NCI-H2107 treated with DMSO at 0.1 percent for 48 hours (cell line): ENCODE data around the gene LDB2.
"Not testable (repeated sequence)": the region's sequence is repeated elsewhere in the genome, so short reads cannot be mapped to it uniquely, and the experiment has no call there.

Experiments
- DNase-seq: peaks from one replicate; lab custom pipeline; 2025; ENCODE audit not compliant: unreplicated experiment; lab: John Stamatoyannopoulos, UW

Gene LDB2

DNA sequence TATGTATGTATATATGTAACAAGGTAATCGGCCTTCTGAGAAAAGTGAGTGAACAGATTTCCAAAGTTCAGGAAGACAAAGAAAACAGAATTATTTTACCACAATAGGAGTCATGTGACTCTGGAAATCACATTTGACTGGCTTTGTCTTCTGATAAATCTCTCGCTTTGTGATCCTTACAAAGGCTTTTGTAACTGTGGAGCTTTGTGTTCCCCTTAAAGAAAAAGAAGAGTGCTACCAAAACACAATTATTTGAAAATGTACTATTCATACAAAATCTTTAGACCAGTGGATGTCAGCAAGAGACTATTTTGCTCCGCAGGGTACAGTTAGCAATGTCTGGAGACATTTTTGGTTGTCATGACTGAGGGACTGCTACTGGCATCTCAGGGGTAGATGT, 238.8 kb downstream of the LDB2 start:
- DNase-seq = no peak

DNA sequence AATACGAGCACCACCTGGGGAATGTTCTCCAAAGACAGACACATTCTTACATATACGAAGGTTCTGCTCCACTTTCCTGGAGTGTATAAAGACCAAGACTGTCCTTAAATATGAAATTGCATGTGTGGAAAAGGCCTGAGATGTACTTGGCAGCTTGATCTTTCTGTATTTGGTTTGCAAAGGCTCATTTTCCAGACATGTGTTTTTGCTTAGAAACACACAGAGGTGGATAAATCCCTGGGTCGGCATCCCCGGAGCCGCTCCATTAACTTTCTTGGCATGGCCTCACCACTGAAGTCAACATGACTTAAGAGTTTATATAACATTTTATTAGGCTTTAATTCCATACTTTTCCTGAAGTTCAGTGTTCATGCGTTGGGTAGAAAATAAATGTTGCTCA, 239.4 kb downstream of the LDB2 start:
- no peak for DNase-seq

DNA sequence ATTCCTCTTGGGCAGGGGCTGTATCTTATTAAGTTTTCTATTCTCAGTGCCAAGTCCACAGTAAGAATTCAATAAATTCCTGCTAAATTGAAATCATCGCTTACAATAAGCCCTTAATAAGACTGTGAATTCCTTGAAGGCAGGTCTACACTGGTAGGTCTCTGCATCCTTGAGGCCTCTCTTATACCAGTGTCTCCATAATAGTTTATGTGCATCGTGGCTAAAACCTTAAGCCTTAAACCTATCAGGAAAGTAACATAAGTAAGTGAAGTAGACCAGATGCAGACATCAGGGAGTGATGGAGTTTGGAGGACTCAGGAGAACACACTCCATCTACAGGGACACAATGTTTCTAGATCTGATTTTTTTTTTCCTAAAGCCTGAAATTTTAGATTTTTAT, 240.3 kb downstream of the LDB2 start:
- DNase-seq = no peak

DNA sequence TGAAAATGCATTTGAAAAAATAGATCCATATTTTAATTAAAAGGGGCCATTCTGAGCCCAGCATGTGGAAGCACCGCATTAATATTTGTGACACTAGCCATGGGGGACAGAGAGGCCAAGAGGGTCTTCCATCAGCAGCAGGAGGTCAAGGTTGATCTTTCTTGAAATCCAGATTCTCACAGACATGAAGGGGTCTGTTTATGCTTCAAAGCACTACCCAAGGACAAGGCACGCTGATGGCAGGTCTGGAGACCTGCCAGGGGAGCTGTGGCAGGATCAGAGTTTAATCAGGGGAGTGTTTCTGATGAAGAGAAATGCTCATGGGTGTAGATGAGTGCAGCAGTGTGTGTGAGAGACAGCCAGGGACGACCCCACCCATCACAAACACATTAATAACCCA, 243.3 kb downstream of the LDB2 start:
- no peak for DNase-seq

DNA sequence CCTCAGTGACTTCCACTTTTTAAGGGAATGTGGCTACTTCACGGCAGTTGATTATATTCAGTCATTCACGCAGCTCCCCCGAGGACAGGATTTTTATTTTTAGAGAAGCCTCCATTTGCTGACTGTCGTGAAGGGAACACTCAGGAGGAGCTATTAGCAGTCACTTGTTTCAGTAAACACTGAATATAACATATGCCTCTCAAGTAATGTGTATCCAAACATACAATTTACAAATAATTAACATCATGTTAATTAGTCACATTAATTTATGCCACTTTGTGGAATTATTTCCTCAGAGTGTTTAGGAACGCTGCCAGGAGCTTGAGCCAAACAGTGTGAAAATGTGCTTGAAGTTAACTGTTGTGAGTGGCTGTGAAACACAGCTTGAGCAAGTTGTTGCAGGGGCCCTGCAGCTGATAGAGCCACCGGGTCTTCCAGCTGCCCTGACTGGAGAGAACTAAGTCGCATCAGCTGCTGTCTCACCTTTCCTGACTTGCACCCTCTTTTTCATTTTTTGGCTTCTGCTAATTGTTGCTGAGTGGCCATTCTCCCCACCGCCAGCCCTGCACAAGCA, 245.6 kb downstream of the LDB2 start:
- no peak for DNase-seq

DNA sequence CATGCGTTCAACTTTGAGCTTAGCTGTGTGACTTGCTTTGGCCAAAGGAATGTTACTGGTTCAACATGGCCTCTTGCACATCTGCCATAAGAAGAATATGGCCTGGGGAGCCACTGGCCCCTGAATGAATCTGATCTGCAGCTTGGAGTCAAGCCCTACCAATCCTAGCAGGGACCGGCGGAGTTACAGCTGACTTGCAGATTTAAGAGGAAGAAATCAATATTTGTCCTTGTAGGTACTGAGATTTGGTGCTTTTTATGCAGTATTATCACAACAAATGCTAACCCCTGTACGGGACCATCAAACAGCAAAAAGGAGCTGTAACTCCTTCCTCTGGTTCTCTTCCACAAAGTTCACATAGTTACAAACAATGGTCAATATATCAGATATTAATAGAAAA, 252.0 kb downstream of the LDB2 start:
- DNase-seq = no peak

DNA sequence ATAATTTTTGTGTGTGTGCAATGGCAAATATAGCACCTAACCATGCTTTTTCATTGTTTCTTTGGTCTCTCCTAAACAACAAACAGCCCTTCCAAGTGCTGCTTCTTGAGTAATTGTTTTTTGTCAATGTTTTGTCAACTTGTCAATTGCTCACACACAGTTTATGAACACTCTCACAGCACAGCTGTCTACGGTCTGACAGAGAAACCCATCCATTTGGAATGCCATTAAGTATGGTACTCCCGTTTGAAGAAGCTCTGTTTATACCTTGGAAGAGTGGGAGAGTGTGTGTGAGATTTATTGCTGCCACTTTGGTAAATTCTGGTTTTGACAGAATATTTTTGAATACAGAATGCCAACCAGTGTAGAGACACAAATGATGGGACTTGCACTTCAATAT, 254.6 kb downstream of the LDB2 start:
- DNase-seq = no peak

DNA sequence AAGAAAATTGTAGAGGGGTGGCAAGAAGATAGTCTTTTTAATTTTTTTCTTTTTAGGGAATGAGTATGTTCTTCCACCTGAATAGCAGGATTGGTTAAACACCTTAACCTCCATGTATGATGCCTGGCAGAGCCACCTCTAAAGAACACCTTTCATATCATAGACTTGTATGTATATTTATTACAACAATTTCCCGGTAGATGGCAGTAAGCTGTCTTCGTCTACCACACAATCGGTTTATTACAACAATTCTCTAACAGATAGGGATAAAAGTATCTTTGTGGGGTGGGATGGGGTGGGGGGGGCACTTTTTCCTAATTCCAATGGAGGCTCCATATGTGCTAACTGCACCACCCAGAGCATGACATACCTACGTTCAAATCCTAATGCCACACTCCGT, 255.5 kb downstream of the LDB2 start:
- no peak for DNase-seq

DNA sequence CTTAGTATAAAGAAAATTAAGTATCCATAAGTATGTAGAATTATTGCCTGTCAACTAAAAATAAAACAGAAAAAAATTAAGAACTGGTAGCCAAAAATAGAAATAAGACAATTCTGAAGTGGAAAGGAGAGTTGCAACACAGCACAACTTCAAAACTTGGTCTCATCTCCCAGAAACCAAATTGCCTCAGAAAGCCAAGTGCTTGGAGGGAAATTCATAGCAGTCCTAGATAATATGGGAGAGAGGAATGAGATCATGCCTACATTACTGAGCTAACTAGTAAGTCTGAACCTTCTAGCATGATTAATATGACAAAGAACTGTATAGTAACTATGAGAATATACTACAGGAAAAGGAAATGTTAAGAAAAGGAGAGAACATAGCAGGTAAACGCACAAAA, 256.5 kb downstream of the LDB2 start:
- no peak for DNase-seq

DNA sequence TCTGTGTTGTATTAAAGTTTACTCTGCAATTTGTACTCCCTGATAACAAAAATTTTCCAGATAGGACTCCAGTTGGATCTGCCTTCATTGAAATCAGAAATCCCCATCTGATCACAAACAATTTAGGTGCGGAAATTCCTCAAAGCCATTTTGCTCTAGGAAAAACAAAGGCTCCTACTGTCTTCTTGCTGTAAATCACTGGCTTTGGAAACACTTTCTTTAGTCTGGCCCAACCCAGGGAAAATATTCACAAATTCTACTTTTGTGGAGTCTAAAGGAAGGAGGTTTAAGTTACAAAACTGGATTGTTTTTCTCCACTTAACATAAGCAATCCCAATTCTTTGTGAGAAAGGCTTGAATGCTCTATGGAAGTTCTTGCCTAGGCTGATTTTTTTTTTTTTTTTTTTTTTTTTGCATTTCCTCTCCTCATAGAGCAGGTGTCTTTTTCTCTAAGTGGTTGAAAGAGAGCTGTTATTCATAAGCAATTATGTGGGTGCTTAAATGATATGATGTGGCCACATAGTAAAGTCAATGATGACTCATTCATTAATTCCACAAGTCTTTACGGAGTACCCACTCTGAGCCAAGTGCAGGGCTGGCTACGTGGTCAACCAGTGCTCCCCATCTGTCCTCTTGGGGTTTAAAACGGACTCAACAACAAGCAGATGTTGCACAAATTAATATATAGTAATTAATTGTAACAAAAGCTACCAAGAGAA, 261.4 kb downstream of the LDB2 start:
- DNase-seq = no peak

DNA sequence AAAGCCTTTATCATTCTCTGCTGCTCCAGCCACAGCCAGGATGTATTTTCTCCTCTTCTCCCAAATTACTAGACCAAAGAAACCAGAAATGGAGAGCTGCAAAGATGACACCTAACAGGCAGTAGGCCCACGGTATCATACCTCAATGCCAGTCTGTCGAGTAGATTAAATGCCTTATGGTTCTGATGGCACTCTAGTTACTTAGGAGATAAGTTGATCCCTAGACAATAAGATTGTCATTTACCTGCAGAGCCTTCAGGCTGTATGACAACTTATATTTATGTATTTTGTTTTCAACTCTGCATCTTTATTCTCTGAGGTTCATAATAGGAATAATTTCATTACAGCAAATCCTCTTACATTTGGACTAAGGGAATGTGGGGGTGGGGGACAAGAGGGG, 262.1 kb downstream of the LDB2 start:
- DNase-seq = no peak

DNA sequence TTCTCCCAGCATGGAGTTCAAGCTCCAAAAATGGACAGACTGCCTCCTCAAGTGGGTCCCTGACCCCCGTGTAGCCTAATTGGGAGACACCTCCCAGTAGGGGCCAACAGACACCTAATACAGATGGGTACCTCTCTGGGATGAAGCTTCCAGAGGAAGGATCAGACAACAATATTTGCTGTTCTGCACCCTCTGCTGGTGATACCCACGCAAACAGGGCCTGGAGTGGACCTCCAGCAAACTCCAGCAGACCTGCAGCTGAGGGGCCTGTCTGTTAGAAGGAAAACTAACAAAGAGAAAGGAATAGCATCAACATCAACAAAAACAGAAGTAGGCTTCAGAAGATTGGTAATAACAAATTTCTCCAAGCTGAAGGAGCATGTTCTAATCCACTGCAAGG, 269.2 kb downstream of the LDB2 start:
- DNase-seq = not testable (repeated sequence)

DNA sequence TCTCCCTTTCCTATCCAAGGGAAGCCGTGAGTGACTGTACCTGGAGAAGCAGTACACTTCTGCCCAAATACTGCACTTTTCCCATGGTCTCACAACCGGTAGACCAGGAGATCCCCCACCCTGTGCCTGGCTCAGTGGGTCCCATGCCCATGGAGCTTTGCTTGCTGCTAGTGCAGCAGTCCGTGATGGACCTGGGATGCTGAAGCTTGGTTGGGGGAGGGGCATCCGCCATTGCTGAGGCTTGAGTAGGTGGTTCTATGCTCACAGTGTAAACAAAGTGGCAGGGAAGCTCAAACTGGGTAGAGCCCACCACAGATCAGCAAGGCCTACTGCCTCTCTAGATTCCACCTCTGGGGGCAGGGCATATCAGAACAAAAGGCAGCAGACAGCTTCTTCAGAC, 269.6 kb downstream of the LDB2 start:
- DNase-seq = not testable (repeated sequence)

DNA sequence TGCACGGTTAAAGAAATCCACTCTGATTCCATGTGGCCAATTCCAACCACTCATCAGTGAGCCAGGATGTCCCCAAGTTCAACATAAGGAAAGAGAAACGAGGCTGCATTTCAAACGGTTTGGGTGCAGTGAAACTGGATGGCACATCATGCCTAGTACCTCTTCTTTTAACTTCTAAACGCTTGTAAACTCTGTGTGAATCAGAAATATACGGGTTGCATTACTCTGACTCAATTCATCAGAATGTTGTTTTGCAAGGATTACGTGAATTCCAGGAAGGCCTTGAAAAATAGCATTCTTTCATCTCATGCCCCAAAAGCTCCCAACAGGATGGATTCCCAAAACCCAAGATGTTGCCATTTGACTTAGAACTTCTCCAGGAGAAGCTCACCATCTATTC, 270.4 kb downstream of the LDB2 start:
- DNase-seq = no peak

DNA sequence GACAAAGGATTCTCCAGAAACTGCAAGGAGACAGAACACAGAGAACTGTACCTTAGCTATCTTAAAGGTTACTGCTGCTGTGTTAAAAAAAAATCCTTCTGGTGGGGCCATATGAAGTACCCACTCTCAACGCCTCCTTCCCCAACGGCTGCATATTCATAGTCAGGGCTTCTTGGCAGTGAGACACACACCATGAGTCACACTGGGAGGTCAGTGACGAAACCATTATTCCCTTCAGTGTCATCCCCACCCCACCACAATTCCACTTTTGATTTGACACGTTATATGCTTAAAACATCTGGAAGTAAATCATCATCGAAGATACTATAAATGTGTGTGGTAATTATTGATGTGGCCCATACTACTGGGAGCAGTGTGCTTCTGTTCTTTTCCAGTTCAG, 271.5 kb downstream of the LDB2 start:
- no peak for DNase-seq

DNA sequence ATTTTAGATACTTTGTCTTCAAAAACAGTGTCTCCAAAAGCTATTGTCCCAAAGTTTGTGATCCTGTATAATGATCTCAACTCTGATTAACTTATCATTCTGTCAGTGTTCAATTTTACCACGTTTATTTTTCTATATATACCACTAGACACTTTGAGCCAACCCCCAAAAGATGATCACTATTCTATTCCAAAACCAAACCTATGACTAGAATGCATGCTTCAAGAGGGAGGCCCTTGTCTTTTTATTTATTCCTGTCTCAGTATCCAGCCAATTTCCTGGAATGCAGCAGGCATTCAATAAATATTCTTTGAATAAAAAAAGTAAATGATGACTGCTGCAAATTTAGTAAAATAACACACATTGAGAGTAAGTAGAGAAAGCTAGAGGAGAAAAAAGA, 275.6 kb downstream of the LDB2 start:
- DNase-seq = no peak

DNA sequence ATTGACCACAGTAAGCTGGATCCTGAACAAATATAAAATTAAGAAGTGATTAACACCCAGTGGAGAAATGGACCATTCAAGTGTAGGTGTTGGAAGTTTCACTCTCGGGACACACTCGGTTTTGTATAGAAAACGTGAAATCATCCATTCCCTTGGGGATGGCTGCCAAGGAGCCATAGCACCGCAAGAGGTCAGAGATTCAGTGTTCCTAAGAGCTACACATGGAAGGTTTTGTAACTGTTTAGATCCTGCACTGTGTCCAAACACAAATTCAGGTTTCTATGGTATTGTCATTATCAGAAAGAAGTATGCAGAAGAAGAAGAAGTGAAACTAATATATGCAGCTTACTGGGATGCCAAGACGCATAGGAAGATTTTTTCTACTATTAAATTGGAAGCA, 281.0 kb downstream of the LDB2 start:
- no peak for DNase-seq

DNA sequence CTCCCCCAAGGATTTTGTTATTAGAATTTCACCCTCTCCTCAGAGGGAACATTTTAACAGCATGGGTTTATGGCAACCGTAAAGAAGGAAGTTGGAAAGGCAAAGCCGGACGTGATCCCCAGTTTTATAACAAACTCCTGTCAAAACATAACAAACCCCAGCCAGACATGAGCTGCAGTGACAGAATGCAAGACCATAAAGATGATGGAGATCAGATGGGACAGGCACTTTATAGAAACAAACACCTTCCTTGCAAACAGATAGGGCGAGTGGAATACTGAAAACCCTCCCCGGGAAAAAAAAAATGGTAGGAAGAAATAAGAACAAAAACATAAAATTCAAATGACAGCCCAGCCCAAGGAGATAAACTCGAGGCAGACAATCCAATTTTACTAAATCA, 281.4 kb downstream of the LDB2 start:
- DNase-seq = no peak

DNA sequence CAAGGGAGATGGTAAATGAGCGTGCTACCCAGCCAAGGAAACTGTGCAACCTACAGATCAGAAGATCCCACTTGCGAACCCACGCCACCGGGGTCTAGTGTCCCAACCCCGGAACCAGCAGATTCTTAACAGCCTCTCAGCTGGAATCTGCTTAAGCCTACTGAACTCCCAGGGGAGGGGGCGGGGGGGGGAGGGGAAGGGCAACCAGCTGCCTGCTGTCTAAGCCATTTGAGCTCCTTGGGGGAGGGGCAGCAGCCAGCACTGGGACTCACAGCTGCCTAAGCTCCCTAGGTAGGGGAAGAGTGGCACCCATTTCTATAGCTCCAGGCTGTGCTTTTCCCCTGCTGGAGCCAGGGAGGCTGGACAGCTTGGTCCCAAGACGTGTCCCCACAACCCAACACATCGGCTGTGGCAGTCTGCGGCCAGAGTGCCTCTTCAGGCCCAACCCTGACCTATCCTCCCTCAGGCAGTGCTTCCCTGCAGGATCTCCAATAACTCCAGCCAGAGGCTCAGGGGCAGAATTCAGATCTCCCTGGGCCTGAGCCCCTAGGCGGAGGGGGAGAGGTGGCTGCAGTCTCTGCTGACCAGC, 289.2 kb downstream of the LDB2 start:
- no peak for DNase-seq

DNA sequence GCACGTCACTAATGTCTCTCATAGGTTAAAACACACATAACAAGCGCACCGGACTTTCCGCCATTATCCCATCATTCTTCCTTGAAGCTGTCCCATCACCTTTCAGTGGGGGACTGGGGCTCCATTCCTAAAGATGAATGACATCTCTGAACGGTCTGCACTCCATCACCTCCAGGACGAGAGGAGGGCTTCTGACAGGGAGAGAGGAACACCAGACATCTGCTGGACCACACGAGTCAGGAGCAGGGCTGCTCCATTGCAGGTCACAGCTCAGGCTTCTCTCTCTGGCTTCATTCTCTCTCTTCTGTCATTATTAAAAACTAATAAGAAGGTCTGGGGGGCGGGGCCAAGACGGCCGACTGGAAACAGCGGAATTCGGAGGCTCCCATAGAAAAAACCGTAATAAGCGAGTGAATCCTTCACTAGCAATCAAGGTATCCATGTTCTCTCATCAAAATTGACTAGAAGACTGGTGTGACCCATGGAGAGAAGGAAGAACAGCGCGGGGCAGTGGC, 289.8 kb downstream of the LDB2 start:
- no peak for DNase-seq

DNA sequence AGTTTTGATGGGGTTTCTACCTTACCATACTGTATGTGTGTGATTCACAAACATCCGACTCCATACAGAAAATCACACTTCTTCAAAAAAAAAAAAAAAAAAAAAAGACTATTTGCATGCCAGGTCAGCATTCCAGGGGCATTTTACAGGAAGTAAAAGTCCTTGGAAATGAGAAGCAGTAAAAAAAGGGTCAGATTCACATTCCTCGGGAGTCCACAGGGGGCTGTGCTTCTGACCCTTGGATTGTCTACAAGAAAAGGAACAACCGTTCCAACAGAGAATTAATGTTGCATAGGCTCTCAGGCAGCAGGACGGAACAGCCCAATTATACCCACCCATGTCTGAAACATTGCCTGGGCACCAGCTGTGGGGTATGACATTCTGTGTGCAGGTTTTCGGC, 290.3 kb downstream of the LDB2 start:
- DNase-seq = no peak

DNA sequence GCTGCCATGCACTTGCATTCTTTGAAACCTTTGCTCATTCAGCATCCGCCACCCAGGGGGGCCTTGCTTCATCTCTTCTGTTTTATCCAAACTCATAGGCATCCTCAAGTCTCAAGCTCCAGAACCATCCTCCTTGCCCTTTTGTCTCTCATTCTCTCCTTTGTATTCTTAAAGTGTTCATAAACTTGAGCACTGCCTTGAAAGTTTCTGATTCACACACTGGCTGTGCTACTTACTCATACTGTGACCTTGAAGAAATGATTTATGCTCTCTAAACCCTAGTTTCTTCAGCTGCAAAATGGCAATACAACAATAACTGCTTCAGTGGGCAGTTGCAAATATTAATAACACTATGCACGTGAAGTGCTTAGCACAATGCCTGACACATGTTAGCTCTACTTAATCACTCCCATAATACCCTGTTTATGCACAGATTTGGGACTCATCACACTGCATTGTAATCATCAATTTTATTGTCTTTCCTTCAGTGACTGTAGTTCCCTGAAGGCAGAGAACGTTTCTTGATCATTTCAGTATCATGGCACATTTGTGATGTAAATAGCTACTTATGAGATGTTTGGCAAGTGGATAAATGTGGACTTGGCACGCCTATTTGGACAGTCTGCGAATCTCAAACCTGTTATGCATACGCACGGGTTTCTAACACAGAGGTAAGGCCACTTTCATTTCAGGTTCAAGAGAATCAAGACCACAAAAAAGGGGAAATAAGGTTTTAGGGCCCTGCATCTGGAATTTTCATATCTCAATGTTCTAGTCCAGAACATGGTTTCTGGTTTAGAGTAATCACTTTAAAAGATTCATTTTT, 291.0 kb downstream of the LDB2 start:
- DNase-seq = no peak
